Astrocyte (in vitro differentiated cells and primary cell): ENCODE results near the gene APOBEC3F.
"Not testable (repeated sequence)": the region's sequence is repeated elsewhere in the genome, so short reads cannot be mapped to it uniquely, and the experiment has no call there.

Experiments
- CTCF ChIP-seq: IDR thresholded peaks from 2 replicates; pipeline ENCODE4 v1.5.1; 2011; ENCODE audit warnings: low read depth, mild to moderate bottlenecking, inconsistent platforms, low read length, moderate library complexity; ENCODE audit not compliant: insufficient read depth
- EZH2 ChIP-seq: IDR thresholded peaks from 2 replicates; pipeline ENCODE4 v1.6.1; 2012; ENCODE audit warnings: mild to moderate bottlenecking, low read length, inconsistent platforms; ENCODE audit not compliant: insufficient read depth

GRCh38 chr22:39063904-39064303, 23.2 kb downstream of the APOBEC3F start:
- not testable (repeated sequence) for TF ChIP-seq CTCF, EZH2
